A673 (cell line): Measurements from ENCODE around the gene KLRK1. TPM values are rescaled to one million over a fixed set of nuclear protein-coding genes. Genes with fewer than 3 reads are reported as not detected.

ENCODE experiments used
- BruUV-seq: library from RNA; stranded (reverse); fragments of 400-500 nt; replicated peaks from 2 replicates; lab custom pipeline; 2021; lab: Mats Ljungman, UMichigan
- CTCF ChIA-PET: fragments of 300-600 bp; sonication (Branson Sonifier 250); formaldehyde crosslinking; loops from one replicate; lab custom pipeline; 2022; ENCODE audit warnings: antibody characterized with exemption; lab: Charles Lee
- POLR2A ChIA-PET: fragments of 300-600 bp; sonication (Branson Sonifier 250); formaldehyde crosslinking; loops from one replicate; lab custom pipeline; 2022; ENCODE audit warnings: antibody characterized with exemption; ENCODE audit not compliant: low non-redundant PET; lab: Charles Lee
- DNase-seq: peaks from one replicate; pipeline ENCODE4 v3.0.0-alpha.2; 2015; ENCODE audit warnings: low spot score
- H3K27ac ChIP-seq: fragments of 200-600 bp; sonication (generic); 2 replicates; pipeline ENCODE4 v1.5.1; 2016; ENCODE audit warnings: mixed run types, low read depth, mild to moderate bottlenecking, mixed read lengths, antibody characterized with exemption, low read length; ENCODE audit not compliant: poor library complexity, severe bottlenecking
- H3K27me3 ChIP-seq: fragments of 200-600 bp; sonication (generic); replicated peaks from 2 replicates; pipeline ENCODE4 v1.6.1; 2017; ENCODE audit warnings: mixed run types, low read depth, mild to moderate bottlenecking, mixed read lengths, antibody characterized with exemption, low read length; ENCODE audit not compliant: insufficient read depth, poor library complexity
- H3K36me3 ChIP-seq: fragments of 200-600 bp; sonication (generic); 2 replicates; pipeline ENCODE4 v1.6.1; 2016; ENCODE audit warnings: mixed run types, mild to moderate bottlenecking, mixed read lengths, antibody characterized with exemption, low read length; ENCODE audit not compliant: insufficient read depth, poor library complexity, severe bottlenecking
- H3K4me1 ChIP-seq: fragments of 200-600 bp; sonication (generic); 2 replicates; pipeline ENCODE4 v1.6.1; 2017; ENCODE audit warnings: mixed run types, mild to moderate bottlenecking, mixed read lengths, antibody characterized with exemption, low read length; ENCODE audit not compliant: insufficient read depth, poor library complexity, severe bottlenecking
- H3K4me3 ChIP-seq: fragments of 200-600 bp; sonication (generic); 2 replicates; pipeline ENCODE4 v1.5.1; 2016; ENCODE audit warnings: low read depth, mixed run types, mild to moderate bottlenecking, mixed read lengths, low read length; ENCODE audit not compliant: poor library complexity, severe bottlenecking
- H3K9me3 ChIP-seq: fragments of 200-600 bp; sonication (generic); 2 replicates; pipeline ENCODE4 v1.6.1; 2016; ENCODE audit warnings: mixed run types, low read depth, mild to moderate bottlenecking, mixed read lengths, antibody characterized with exemption, low read length; ENCODE audit not compliant: poor library complexity, severe bottlenecking
- EZH2 ChIP-seq: fragments of 200-600 bp; sonication (generic); IDR thresholded peaks from 2 replicates; pipeline ENCODE4 v1.6.1; 2017; ENCODE audit warnings: borderline replicate concordance, low read depth, mild to moderate bottlenecking, mixed read lengths, antibody characterized with exemption, low read length; ENCODE audit not compliant: poor library complexity, severe bottlenecking
- intact Hi-C: fragments of 100-400 bp; cut with micrococcal nuclease; formaldehyde crosslinking; loops from one replicate; pipeline ENCODE4 v1.10.0; 2022; ENCODE audit not compliant: unreplicated experiment
- total RNA-seq: library from RNA; stranded (reverse); gene quantifications from 2 replicates; pipeline ENCODE4 v1.2.3, GENCODE V29; 2021
- TF ChIP-seq, protein P1 (sequence below): fragments of 300-800, 200-600 bp; sonication (generic); conservative IDR thresholded peaks from 2 replicates; pipeline ENCODE4 v1.5.1; 2017; ENCODE audit warnings: low read depth, mild to moderate bottlenecking, antibody characterized with exemption, low read length, moderate library complexity, mixed read lengths

KLRK1 gene
- total RNA-seq, 1 experiment from 2014 or later: not detected

DNA sequence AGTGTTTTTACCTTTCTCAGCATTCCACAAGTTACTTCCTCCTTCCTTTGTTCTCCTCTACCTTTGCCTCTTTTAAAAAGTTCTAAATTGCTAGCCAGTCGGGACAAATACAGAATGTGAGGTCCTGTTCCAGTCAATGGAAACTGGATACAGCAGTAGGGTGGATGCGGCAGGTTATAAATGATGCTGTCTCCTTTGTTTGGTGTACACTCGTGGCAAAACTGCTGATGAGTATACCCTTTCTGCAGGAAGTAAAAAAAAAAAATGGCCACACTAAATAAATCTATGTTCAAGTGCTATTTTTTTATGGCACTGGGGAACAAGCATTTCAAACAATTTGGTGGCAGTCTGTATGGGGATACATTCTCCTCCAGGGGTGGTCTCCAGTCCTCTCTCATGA, 27.5 kb downstream of the KLRK1 start:
- Histone ChIP-seq H3K27ac (no peak overlapping the region), H3K36me3 (no peaks in the 10 kb centered on the region), H3K27me3 (no peaks in the 10 kb centered on the region), H3K9me3 (no peaks in the 10 kb centered on the region), H3K4me3 (no peak overlapping the region), H3K4me1 (peaks cover 28% of the 10 kb centered on the region)
- POLR2A ChIA-PET: no interaction called here
- DNase-seq: no peak
- no TSS peak for BruUV-seq
- intact Hi-C loops: no loop called here
- CTCF ChIA-PET: no interaction called here
- TF ChIP-seq, protein P1, sequence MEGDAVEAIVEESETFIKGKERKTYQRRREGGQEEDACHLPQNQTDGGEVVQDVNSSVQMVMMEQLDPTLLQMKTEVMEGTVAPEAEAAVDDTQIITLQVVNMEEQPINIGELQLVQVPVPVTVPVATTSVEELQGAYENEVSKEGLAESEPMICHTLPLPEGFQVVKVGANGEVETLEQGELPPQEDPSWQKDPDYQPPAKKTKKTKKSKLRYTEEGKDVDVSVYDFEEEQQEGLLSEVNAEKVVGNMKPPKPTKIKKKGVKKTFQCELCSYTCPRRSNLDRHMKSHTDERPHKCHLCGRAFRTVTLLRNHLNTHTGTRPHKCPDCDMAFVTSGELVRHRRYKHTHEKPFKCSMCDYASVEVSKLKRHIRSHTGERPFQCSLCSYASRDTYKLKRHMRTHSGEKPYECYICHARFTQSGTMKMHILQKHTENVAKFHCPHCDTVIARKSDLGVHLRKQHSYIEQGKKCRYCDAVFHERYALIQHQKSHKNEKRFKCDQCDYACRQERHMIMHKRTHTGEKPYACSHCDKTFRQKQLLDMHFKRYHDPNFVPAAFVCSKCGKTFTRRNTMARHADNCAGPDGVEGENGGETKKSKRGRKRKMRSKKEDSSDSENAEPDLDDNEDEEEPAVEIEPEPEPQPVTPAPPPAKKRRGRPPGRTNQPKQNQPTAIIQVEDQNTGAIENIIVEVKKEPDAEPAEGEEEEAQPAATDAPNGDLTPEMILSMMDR: no peak
- TF ChIP-seq EZH2: no peak

DNA sequence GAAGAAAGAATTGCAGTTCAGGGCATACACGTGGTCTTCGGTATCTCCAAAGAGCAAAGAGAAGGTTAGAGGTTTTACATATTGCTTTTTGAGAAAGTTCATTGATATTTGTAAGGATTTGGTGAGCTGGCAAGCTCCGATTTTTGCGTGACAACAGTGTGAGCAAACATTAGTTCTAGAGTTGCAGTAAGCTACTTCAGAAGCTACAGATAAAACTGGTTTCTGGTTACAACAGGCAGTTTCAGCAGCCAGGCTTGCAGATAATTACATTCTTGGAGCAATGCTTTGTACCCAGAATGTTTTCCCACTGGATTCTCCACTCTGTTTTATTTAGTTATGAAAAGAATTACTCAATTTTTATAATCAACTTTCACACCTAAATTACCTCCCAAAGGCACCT, 28.2 kb downstream of the KLRK1 start:
- Histone ChIP-seq H3K36me3 (no peaks in the 10 kb centered on the region), H3K27me3 (no peaks in the 10 kb centered on the region), H3K27ac (peak overlapping the region; percentile 44), H3K4me1 (peaks cover 28% of the 10 kb centered on the region), H3K9me3 (no peaks in the 10 kb centered on the region), H3K4me3 (no peak overlapping the region)
- BruUV-seq: no TSS peak
- TF ChIP-seq, protein P1: no peak
- ChIA-PET CTCF (no interaction called here), POLR2A (no interaction called here)
- intact Hi-C loops: no loop called here
- no peak for DNase-seq

DNA sequence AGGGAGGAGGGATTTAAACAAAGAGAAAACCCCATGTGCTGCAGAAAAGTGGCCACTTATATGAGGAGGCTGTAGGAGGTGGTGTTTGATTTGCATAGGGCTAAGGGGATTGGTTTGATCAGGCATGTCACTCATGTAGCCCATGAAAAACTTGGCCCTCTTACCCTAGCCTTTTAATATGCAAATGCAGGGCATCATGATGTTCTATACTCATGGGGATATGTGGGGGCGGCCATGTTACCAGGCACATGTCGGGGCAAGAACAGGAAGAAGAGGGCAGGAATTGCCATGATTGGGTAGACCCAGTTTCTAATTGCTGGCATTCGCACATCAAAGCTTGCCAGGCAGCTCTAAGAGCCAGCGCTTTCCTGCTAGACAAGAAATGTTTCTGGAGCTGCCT, 28.8 kb downstream of the KLRK1 start:
- no peaks in the 10 kb centered on the region for H3K9me3 ChIP-seq
- H3K4me3 ChIP-seq: no peak overlapping the region
- TF ChIP-seq EZH2: no peak
- TF ChIP-seq, protein P1: no peak
- no peaks in the 10 kb centered on the region for H3K27me3 ChIP-seq
- H3K27ac ChIP-seq: no peak overlapping the region
- DNase-seq: peak; percentile 78
- peaks cover 27% of the 10 kb centered on the region for H3K4me1 ChIP-seq
- POLR2A ChIA-PET: interaction anchor here (0.5 kb wide), 1 partner anchor 295 kb away, joined by 10 read pairs; no protein-coding TSS in a partner anchor
- CTCF ChIA-PET: no interaction called here
- no peaks in the 10 kb centered on the region for H3K36me3 ChIP-seq
- BruUV-seq: no TSS peak
- intact Hi-C loops: no loop called here
